Body of pancreas (tissue), 4 donors: ENCODE results near the gene BMP6. TPM values are rescaled to one million over a fixed set of nuclear protein-coding genes. Genes with fewer than 3 reads are reported as not detected.

ENCODE experiments used
- ATAC-seq: fragments of 150-250 bp; one replicate; pipeline ENCODE4 v1.9.1; 2016
- DNase-seq, 4 donors: peaks; one replicate each; pipeline ENCODE4 v3.0.0-alpha.2; 2019
- H3K27ac ChIP-seq, 4 donors: fragments of 200-600 bp; sonication (generic); 1 replicate in 3 of 4; 2 replicates in 1 of 4; pipeline versions ENCODE4 v1.5.1 to v1.6.1; 2016 to 2019; ENCODE audit warnings: mild to moderate bottlenecking in 1 of 4, mixed read lengths in 1 of 4, moderate library complexity in 1 of 4
- H3K27me3 ChIP-seq, 2 donors: fragments of 200-600 bp; sonication (generic); one replicate each; pipeline ENCODE4 v1.6.0; 2016; ENCODE audit warnings: mild to moderate bottlenecking in 1 of 2
- H3K36me3 ChIP-seq, 2 donors: fragments of 200-600 bp; sonication (generic); replicated peaks in 1 of 2; 2 replicates each; pipeline ENCODE4 v1.5.1; 2016; ENCODE audit warnings: low read depth in 2 of 2; ENCODE audit not compliant: insufficient read depth in 1 of 2
- H3K4me1 ChIP-seq: fragments of 200-600 bp; sonication (generic); one replicate; pipeline ENCODE4 v1.6.0; 2016
- H3K4me3 ChIP-seq, 2 donors: fragments of 200-600 bp; sonication (generic); 1 replicate in 1 of 2; 2 replicates in 1 of 2; pipeline ENCODE4 v1.5.1; 2016 to 2019
- H3K9me3 ChIP-seq, 3 donors: fragments of 200-600 bp; sonication (generic); 1 replicate in 2 of 3; 2 replicates in 1 of 3; pipeline ENCODE4 v1.5.1; 2016
- CTCF ChIP-seq, 7 experiments: fragments of 450-650 bp in 4 of 7; fragments of 200-600 bp in 3 of 7; sonication (generic) in 3 of 7; IDR thresholded peaks; one replicate each; pipeline ENCODE4 v1.5.1; 2016 to 2019; ENCODE audit warnings: antibody characterized with exemption in 7 of 7
- POLR2A ChIP-seq, 3 donors: fragments of 450-650 bp; IDR thresholded peaks; one replicate each; pipeline ENCODE4 v1.6.1; 2016; ENCODE audit warnings: antibody characterized with exemption in 3 of 3, mild to moderate bottlenecking in 2 of 3
- WGBS, 2 donors: methylation state at CpG; one replicate each; pipeline ENCODE4 v1.1.5; 2017; 5-methylcytosine and 5-hydroxymethylcytosine counted together
- intact Hi-C: fragments of 100-400 bp; cut with DNase I; formaldehyde crosslinking; loops from one replicate; pipeline ENCODE4 v1.15.1; 2023
- total RNA-seq, 2 donors: library from RNA; depleted of rRNA; stranded (reverse); fragments of >200 nt; gene quantifications; one replicate each; pipeline ENCODE4 v1.1.0, GENCODE V29; 2016

BMP6 gene
- total RNA-seq, 2 donors from 2014 or later: 1.6 to 1.8 TPM

GRCh38 chr6:7721649-7722048, 4.2 kb upstream of the BMP6 start:
- TF ChIP-seq CTCF (IDR thresholded peaks at IDR 0.05) (peak in 3 of 7 experiments; percentile 22 to 30 (median 30)), POLR2A (IDR thresholded peaks at IDR 0.05) (no peak)
- Histone ChIP-seq H3K4me3 (no peak overlapping the region), H3K27ac (no peak overlapping the region), H3K36me3 (no peaks in the 10 kb centered on the region), H3K27me3 (no peaks in the 10 kb centered on the region), H3K9me3 (no peaks in the 10 kb centered on the region), H3K4me1 (peaks cover 19% of the 10 kb centered on the region)
- intact Hi-C loops: no loop called here
- WGBS, 2 donors: 17 to 28% methylated on average over 3 of the region's 3 CpGs
- DNase-seq (no peak), ATAC-seq (no peak)

GRCh38 chr6:7723041-7723447, 2.9 kb upstream of the BMP6 start:
- intact Hi-C loops: no loop called here
- DNase-seq (peak; percentile 74 to 87 (median 84)), ATAC-seq (peak; percentile 61)
- H3K27ac ChIP-seq: no peak overlapping the region
- WGBS, 2 donors: 1 to 6% methylated on average over 10 of the region's 10 CpGs
- H3K4me3 ChIP-seq: no peak overlapping the region
- peaks cover 0 to 11% of the 10 kb centered on the region in 2 donors for H3K27me3 ChIP-seq
- H3K9me3 ChIP-seq: no peaks in the 10 kb centered on the region
- H3K4me1 ChIP-seq: peaks cover 33% of the 10 kb centered on the region
- H3K36me3 ChIP-seq: no peaks in the 10 kb centered on the region
- TF ChIP-seq CTCF (IDR thresholded peaks at IDR 0.05) (peak; percentile 35 to 69 (median 59)), POLR2A (IDR thresholded peaks at IDR 0.05) (no peak)

DNA sequence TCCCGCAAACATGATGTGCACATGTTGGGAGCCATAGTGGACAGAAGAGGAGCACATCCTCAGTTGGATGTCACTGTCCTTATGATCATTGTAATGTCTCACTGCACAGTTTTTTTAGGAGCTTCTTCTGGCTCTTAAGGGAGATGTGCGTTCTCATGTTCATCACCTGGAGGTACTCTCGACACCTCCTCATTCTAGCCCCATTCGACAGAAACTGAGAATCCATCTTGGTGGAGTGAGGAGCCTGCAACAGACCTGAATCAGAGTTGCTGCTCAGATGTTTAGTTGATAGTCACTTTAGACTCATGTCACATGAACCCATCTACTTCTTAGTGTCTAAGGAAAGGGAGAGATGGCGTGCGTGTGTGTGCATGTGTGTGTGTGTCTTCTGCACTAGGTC, 2.3 kb upstream of the BMP6 start:
- peaks cover 0 to 16% of the 10 kb centered on the region in 2 donors for H3K27me3 ChIP-seq
- TF ChIP-seq CTCF (IDR thresholded peaks at IDR 0.05): no peak
- no peak for TF ChIP-seq POLR2A (IDR thresholded peaks at IDR 0.05)
- H3K4me3 ChIP-seq: no peak overlapping the region
- no peak overlapping the region for H3K27ac ChIP-seq
- WGBS, 2 donors: 75 to 83% methylated on average over 6 of the region's 6 CpGs
- peaks cover 38% of the 10 kb centered on the region for H3K4me1 ChIP-seq
- no peaks in the 10 kb centered on the region for H3K36me3 ChIP-seq
- ATAC-seq: no peak
- intact Hi-C loops: no loop called here
- no peak for DNase-seq
- H3K9me3 ChIP-seq: no peaks in the 10 kb centered on the region

DNA sequence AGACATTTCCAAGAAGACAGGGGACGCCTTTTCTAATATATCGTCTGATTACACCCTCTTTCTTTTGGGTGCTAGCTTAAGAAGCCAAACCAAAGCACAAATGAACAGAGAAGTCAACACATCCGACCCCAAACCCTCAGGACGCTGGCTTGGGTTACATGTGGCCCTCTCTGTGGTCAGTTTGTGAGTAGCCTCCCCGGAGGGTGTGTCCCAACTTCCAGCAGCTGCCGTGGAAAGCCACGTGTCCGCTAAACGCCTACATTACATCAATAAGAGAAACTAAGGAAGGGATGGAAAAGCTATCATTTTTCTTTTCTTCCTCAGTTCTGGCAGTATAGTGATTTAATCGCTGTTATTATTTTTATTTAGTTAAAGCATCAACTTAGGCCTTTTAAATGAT, 487 bp upstream of the BMP6 start:
- Histone ChIP-seq H3K27me3 (peaks cover 0 to 29% of the 10 kb centered on the region in 2 donors), H3K36me3 (no peaks in the 10 kb centered on the region), H3K9me3 (no peaks in the 10 kb centered on the region), H3K4me1 (peaks cover 41% of the 10 kb centered on the region), H3K27ac (no peak overlapping the region), H3K4me3 (no peak overlapping the region)
- TF ChIP-seq CTCF (IDR thresholded peaks at IDR 0.05) (no peak), POLR2A (IDR thresholded peaks at IDR 0.05) (no peak)
- intact Hi-C loops: no loop called here
- no peak for DNase-seq
- ATAC-seq: no peak
- WGBS, 2 donors: 19 to 32% methylated on average over 10 of the region's 10 CpGs

- H3K27me3 ChIP-seq: peaks cover 0 to 29% of the 10 kb centered on the region in 2 donors
These were observed 652 bp downstream of the BMP6 start for GRCh38 chr6:7726416-7727085.

More at GRCh38 chr6:7726416-7727085, 652 bp downstream of the BMP6 start:
- 1 to 3% methylated on average over 17 to 51 of the region's 73 CpGs for WGBS, 2 donors
- H3K4me1 ChIP-seq: peaks cover 41% of the 10 kb centered on the region
- no peak overlapping the region for H3K27ac ChIP-seq
- ATAC-seq (no peak), DNase-seq (peak in 2 of 4 donors; percentile 20 to 25)
- H3K4me3 ChIP-seq: peak overlapping the region in 1 of 2 donors; percentile 40
- H3K36me3 ChIP-seq: no peaks in the 10 kb centered on the region
- intact Hi-C loops: no loop called here
- no peaks in the 10 kb centered on the region for H3K9me3 ChIP-seq
- TF ChIP-seq POLR2A (IDR thresholded peaks at IDR 0.05) (no peak), CTCF (IDR thresholded peaks at IDR 0.05) (no peak)
